SH-SY5Y (cell line): Measurements from ENCODE around the gene GRAP.

Experiments
- GATA2 ChIP-seq: IDR thresholded peaks from 2 replicates; pipeline ENCODE4 v1.6.1; 2011; ENCODE audit warnings: mild to moderate bottlenecking, low read depth, low read length
- GATA3 ChIP-seq: IDR thresholded peaks from 2 replicates; pipeline ENCODE4 v1.6.1; 2011; ENCODE audit warnings: low read depth, mild to moderate bottlenecking, low read length, moderate library complexity

The GRAP gene

GRCh38 chr17:19014628-19015215, 32.0 kb downstream of the GRAP start:
- TF ChIP-seq GATA2 (no peak), GATA3 (no peak)

GRCh38 chr17:19013806-19014627, 32.7 kb downstream of the GRAP start:
- TF ChIP-seq GATA2 (no peak), GATA3 (no peak)

GRCh38 chr17:19013226-19013625, 33.5 kb downstream of the GRAP start:
- TF ChIP-seq GATA3 (no peak), GATA2 (no peak)

GRCh38 chr17:19012171-19013080, 34.3 kb downstream of the GRAP start:
- TF ChIP-seq GATA3, result no peak
- TF ChIP-seq GATA2, result no peak

GRCh38 chr17:19011581-19011980, 35.2 kb downstream of the GRAP start:
- no peak for TF ChIP-seq GATA3
- no peak for TF ChIP-seq GATA2

GRCh38 chr17:19010729-19011505, 35.8 kb downstream of the GRAP start:
- no peak for TF ChIP-seq GATA2
- TF ChIP-seq GATA3, result no peak

GRCh38 chr17:19009970-19010369, 36.8 kb downstream of the GRAP start:
- TF ChIP-seq GATA3 (no peak), GATA2 (no peak)

- no peak for TF ChIP-seq GATA2
- TF ChIP-seq GATA3, result no peak
These were observed 40.1 kb downstream of the GRAP start for GRCh38 chr17:19006698-19007097.

GRCh38 chr17:19005789-19006430, 40.8 kb downstream of the GRAP start:
- TF ChIP-seq GATA2 (no peak), GATA3 (no peak)

GRCh38 chr17:19005137-19005773, 41.5 kb downstream of the GRAP start:
- TF ChIP-seq GATA3, result no peak
- TF ChIP-seq GATA2, result no peak

- no peak for TF ChIP-seq GATA2
- TF ChIP-seq GATA3, result no peak
These were observed 42.2 kb downstream of the GRAP start, which contains the start of gene FAM83G for GRCh38 chr17:19004421-19005136. TSS of gene FAM83G (minus strand) at chr17:19004764. CDS start at chr17:19004041, 723 bp downstream.
